Caco-2 (cell line): Measurements from ENCODE around the gene OTOP1. TPM values are rescaled to one million over a fixed set of nuclear protein-coding genes. Genes with fewer than 3 reads are reported as not detected.

Experiments
- total RNA-seq: library from RNA; stranded (reverse); gene quantifications from 2 replicates; pipeline ENCODE4 v1.2.3, GENCODE V29; 2022

Gene OTOP1
- total RNA-seq, 1 experiment from 2014 or later = not detected

Other genes with a start within 250 kb of the OTOP1 start
- 14.4 and 19.0 TPM in 2 replicates for gene TMEM128, start 21.3 kb upstream of the OTOP1 start, total RNA-seq
- gene LYAR, start 63.2 kb upstream of the OTOP1 start, total RNA-seq = 27.3 and 29.8 TPM in 2 replicates
- gene ZBTB49, start 63.3 kb upstream of the OTOP1 start, total RNA-seq = 3.5 and 7.2 TPM in 2 replicates
- 5.5 and 7.2 TPM in 2 replicates for gene NSG1, start 160.2 kb upstream of the OTOP1 start, total RNA-seq